ENCODE data around the gene SSBP3.

Gene SSBP3

DNA sequence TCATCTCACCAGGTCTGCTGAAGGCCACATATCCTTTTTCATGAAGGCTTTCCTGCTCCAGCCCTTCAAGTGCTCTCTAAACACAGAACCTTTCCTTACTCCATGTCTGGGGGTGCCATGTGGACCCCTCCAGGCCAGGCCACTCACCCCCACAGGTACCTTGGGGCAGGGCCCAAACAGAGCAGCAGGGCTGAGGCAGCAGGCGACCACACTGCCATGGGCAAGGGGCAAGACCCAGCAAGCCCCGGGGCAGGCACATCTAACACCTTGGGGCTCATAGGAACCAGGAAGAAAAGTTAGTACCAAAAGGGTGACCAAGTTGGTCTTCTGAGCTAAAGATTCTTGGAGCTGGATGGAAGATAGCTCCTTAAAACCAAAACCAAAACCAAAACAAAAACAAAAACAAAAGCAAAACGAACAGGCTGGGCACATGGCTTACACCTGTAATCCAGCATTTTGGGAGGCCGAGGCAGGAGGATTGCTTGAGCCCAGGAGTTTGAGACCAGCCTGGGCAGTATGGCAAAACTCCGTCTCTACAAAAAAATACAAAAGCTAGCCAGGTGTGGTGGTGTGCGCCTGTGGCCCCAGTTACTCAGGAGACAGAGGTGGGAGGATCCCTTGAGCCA lies 142.5 kb downstream of the SSBP3 start:
- DNase-seq: no peak

DNA sequence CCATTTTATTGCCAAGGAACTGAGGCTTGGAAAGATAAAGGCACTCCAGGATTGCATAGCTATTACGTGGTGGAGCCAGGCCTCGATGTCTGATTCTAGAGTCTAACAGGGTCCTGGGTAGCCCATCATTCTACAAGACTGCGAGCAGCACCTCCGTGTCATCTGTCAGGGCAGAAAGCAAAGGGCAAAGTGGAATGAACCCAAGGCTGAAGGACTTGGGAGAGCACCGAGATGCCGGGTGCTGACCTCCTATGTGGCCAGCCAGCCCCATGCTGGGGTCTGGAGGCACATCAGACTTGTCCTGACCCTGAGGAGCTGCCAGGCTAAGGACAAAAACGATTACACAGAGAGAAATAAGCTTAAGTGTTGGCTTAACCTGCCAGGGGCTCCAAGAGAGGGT lies 143.9 kb downstream of the SSBP3 start:
- no peak for DNase-seq

DNA sequence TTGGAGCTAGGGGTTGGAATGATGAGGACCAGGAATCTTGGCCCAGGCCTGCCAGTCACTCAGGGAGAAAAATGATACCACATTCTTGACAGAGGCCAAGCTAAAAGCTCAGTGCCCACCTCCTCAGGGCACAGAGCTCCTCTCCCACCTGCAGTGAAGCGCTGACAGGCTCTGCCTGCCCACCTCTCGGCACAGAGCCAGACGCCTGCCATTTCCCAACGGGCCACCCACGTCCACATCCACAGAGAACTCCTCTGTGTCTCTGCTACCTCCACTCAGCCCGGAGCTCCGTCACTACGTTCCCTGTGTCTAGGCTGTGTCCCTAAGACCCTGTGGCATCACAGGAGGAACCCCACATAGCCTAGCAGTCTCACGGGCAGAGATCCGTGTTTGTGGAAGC lies 145.4 kb downstream of the SSBP3 start:
- no peak for DNase-seq

DNA sequence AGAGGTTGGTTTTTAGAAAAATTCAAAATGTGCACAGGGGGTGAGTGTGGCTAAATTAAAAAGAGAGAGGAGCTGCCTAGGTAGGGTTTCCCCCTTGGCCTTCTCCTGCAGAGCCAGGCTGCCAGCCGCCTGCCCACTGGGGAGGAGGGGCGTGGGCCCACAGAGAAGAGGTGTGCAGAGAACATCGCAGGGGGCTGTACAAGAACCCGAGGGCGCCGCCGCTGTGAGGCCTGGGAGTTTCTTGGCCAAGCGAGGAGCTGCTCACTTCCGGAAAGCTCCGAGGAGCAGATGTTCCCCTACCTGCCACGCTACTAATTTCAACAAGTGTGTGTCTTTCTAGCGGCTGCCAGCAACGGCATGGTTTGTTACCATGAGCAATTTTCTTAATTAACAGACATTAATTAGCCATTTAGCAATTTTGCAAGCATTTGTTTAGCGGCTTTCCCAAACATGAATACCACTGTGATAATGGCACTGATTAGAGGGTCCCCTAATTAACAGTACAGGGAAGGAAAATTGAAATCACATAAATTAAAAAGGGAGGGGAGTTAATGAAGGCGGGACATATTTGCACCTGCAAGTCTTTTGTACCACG lies 146.6 kb downstream of the SSBP3 start:
- no peak for DNase-seq

DNA sequence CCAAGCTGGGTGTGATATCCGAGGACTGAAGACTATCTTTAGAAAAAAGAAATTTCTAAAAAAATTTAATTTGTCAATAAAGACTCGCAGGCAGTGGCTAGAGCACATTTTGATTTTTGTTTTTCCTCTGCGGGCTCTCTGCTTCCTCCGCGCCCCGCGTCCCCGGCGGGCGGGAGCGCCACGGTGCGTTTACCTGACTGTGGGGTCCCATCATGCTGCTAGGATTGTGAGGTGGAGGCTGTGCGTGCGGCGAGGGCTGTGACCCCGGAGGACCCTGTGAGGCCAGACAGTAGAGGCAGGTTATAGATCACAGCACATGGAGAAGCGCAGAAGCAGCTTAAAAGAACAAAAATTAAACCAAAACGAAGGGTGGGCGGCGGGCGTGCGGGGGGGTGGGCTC lies 148.3 kb downstream of the SSBP3 start:
- DNase-seq: no peak

DNA sequence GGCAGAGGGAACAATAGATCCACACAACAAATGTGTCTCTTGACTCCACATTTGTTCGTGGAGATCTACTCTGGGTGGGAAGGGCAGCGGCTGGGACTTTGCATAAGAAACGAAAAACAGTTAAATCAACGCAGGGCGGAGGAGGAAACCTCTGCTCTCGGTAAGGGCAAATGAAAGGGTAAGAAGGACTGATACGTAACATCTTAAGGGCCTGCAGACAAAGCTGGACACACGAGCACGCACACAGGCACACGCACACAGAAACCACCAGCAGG lies 148.9 kb downstream of the SSBP3 start:
- DNase-seq: no peak

DNA sequence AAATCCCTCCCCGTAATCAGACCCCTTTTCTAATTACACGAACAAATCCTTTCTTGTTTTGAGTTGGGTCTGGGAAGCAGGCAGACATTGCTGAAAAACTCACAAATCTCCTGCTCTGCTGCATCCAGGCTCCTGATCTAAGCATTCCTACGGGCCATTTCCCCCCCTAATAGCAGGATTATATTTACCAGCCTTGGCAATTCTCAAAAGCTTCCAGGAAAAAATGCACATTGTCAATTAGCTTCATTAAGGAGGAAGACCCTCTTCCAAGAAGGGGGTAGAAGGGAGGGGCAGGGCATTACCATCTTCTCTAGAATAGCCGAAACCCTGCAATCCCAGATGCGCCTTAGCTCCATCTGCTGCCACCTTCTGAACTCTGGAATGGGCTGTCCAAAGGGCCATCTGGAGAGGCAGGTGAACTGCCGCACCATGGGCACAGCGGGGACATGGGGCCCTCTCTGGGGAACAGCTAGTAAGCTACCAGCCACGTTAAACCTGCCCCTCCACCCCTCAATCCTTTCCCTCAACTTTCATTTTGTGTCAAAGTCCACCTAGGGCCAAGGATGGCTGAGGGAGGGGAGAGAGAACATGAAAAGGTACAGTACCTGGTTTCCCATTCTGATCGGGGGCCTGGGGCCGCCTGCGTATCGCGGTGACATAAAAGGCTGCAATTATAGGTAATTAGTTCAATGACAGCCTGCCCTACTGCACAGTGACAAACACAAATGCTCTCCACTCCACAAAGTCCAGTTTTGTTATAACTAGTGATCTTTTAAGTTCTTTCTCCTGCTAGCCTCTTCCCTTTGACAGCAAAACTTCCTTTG lies 149.5 kb downstream of the SSBP3 start:
- DNase-seq: peak; percentile 40

DNA sequence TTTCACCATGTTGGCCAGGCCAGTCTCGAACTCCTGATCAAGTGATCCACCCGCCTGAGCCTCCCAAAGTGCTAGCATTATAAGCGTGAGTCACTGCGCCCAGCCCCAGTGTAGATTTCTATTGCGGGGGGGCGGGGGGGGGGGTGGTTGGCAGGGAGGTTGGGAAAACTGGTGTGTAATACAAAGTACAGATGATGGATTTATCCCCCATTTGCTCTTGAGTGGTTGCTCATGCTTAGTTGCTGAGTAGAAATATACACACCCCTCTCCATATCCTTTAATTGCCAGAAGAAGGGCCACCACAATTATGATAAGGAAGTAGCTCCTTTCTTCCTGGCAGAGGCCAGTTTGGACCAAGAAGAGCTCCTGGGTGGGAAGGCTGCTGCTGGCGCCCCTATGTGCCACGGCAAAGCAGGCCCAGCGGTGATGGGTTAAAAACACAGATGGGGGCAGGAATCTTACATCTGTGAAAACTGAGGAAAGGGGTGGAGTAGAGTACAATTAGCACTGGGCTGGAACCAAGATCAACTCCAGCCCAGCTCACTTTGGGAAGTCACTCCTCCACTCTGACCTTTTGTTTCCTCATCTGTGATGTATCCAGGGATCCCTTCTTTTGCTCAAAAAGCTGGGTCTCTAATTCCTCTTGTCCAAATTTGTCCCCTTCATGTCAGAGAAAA lies 151.0 kb downstream of the SSBP3 start:
- DNase-seq: no peak

DNA sequence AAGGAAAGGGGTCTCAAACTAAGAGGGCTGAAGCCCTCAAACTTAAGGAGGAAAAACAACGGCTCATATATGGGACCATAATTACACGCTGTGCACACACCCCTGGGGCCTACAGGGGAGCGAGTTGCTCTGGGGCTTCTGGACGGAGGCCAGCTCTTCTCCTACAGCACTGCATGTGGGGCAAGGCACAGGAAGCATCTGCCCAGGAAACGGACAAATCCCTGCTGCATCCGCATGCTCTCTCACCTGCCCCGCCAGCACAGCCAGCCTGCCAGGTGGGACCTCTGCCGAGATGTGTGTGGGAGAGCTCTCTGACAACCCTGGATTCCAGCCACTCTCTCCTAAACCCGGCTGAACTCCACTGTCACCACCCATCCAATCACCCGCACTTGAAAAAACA lies 152.1 kb downstream of the SSBP3 start:
- peak; percentile 44 for DNase-seq

DNA sequence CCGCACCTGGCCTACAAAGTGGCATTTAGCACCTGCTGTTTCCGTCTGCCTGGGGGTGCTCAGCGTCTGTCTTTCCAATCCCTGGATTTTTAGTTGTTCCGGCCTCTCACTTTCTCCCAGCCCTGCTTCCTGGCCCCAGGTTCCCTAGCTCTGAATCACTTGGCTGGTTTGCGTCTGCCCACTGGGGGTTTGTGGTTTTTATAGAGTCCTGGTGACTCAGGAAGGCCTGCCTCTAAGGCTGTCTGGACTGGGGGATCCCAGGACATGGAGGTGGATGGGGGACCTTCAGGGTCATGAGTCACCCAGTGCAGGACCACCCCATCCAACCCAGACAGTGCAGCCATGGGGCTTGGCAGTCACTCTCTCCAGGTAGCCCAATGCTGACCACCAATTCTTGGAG lies 152.7 kb downstream of the SSBP3 start:
- no peak for DNase-seq

DNA sequence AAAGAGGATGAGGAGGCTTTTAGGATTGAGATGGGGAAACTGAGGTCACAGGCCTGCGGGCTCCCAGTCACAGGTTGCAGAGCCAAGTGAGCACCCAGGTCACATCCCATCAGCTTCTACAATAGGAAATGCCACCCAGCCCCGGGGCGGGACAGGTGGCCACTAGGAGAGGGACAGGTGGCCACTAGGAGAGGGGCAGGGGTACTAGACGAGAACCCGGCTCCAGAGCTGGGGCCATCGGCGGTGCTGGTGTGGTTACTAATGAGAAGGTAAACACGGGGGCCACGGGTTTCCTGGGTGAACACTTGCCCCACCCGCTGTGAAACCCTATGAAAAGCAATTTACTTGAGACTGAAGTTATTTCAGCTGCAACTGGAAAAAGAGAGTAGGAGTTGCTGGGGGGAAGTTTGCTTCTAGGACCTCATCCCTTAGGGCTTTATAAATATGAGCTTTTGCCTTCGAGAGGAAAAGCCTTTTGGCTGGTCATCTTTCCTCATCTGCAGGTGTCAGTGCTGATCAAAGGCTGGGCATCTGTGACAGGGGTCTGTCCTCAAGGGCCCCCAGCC lies 153.7 kb downstream of the SSBP3 start:
- DNase-seq: no peak

DNA sequence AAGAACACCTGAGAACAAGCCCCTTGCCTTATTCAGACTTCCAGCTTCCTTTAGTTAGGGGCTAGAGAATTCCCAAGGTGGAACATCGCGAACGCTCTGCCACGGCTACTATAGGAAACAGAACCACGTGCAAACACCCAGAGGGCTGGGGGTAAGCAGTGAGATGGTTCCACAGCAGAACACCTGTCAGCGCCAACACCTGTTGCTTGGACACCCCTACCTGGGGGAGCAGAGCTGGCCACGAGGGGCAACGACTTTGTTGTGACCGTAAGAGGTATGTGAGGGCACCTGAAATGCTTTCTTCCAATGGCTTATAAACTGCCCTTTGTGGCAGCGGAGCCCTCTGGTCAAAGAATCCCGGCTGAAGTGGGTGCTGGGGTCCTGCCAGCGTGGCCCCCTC lies 155.5 kb downstream of the SSBP3 start:
- DNase-seq: no peak

DNA sequence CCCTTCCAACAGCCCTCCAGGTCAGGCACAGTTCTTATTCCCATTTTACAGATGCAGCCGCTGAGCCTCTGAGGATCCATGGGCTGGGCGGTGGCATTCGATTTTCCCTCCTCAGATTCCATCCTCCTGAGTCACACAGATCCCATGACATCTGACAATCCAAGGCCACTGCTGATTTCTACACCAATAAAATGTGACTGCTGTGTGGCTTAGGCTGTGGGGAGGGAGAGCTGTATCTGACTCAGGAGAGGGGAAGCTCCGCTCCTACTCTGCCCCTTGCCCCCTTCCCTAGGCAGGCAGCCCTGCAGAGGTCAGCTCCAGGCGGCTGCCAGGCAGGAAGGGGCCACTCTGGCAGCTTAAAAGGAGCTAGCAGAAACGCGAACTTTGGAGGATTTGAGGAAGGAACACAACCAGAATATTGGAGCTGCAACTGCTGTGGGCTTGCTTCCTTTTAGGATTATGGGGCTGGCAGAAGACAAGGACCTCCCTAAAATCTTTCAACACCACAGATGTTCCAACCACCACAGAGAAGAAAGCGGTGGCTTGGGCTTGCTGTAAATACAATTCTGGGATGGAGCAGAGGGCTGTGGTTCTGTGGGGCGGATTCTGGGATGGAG lies 156.3 kb downstream of the SSBP3 start:
- no peak for DNase-seq

DNA sequence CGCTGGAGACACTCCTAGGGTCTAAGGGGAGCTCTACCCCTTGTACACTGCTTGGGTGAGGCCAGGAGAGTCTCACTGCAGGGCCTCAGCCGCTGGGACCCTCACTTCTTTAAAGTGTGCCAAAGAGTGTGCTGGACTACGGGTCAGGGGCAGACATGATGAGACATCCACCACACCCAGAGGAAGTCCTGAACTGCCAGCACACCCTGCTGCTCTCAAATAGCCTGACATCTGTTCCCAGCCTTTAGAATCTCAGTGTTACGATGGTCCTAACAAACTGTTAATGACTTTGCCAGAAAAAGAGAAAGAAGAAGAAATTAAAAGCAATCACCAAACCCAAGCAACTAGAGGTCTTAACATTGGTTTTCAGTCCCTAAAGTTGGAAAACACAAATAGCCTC lies 157.2 kb downstream of the SSBP3 start:
- DNase-seq: no peak

DNA sequence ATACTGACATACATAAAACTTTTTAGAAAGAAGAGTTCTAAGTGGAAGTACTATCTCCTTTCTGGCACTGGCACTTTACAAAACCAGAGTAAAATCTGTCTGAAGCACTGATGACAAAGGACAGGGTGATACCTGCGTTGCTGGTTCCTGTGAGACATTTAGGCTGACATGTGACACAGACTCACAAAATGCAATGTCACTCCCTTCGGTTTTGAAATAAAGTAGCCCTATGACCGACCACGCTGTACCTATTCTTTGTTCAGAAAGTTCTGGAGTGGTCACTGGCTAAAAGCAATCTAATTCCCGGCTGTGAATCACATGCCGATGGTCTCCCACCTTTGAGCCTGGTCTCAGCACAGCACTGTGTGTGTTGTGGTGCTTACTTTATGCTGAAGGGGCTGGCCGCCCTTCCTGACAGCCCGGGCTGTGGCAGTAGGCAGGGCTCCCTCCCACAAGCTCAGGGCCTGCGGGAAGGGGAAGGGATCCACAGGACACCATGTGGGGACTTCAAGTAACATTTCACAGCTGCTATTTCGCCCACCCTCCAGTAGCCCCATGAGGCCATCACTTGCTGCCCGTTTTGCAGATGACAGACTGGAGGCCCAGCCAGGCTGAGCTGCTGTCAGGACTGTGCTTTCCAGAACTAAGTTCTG lies 158.2 kb downstream of the SSBP3 start:
- no peak for DNase-seq

DNA sequence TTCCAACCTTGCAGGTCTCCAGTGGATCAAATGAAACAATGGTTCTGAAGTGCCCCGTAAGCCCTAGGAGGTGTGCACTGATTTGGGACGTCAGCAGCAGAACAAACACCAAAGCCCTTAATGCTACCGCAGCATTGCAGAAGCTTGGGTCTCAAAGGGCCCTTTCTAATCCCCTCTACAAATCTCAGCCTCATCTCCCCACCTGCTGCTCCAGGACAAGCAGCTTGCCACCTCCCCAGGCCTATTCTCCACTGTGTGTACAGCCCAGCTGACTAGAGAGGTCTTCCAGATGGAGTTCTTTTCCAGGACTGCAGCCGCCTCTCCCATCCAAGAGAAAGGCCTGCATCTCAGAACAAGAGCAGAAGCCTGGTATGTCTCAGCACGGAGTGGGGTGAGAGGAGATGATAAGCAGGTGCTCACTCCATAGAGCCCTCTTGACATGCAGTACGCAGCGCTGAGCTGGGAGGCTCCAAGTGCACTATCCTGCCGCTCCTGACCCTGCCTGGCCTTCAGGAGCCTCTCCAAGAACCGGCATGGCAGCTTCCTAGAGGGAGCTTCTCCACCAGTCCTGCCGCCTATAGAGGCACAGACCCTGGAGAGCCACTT lies 160.0 kb downstream of the SSBP3 start:
- DNase-seq: no peak

DNA sequence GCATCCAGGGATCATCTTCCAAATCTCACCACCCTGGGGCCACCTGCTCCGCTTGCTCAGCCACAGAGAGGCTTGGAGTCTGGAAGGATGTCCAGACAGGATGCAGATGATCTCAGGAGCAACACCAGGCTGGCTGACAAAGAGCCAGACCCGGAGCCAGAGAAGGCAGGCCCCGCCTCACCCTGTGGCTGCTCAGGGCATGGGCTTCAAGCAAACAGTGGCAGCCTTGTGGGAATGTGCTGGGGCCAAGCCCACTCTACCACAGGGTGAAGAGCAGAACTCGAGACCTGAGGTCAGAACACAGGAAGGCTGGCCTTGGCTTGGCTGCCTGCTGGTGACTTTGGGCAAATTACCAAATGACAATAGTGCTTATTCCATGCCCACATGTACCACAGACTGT lies 160.7 kb downstream of the SSBP3 start:
- no peak for DNase-seq

DNA sequence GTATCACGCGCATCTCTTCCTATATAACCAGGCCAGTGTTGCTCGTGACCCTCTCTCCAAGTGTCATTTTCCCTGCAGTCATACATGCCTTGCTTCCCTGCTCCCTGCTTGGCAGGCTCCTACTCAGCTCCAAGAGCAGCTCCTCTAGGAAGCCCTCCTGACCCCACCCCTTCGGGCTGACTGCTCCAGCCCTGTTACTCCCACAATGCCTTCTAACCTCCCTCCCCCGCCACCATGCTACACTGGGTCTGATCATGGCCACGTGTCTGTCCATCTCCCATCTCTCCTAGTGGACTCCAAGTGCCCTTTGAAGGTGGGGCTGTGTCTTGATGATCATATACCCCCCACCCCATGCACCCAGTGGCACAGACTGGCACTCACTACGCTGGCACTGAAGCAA lies 161.5 kb downstream of the SSBP3 start:
- no peak for DNase-seq

DNA sequence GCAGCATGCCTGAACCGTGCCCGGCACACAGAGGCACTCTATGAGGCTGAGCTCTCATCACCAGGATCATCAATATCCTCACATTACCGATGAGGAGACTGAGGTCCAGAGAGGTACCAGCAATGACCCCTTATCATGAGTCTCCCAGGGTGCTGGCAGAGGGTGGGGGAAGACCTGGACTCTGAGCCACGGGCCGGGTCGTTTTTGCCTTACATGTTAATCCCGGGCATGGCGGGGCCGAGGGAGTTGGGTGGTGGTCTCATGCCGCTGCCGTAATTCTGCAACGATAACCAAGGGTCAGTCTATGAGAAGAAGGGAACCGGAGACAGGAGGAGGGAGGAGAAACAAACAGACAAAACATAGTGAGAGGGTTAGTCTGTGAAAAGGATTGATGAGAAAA lies 163.2 kb downstream of the SSBP3 start:
- DNase-seq: no peak

DNA sequence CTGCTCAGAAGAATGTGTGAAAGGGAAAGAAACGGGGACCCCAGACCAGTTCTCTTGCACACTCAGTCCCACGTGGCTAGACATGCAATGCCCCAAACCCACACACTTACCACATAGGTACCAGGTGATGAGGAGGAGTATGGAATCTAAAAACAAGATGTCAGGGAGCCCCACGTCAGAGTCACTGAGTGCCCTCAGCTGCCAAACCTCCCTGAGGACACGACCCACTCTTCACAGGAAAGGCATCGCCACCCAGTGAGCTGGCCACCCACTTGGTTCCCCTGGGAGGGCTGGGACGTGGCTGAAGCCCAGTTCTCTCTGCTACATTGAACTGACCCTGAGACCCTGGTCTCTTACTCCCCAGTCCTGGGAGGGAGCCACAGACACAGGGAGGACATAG lies 164.8 kb downstream of the SSBP3 start:
- DNase-seq: no peak

DNA sequence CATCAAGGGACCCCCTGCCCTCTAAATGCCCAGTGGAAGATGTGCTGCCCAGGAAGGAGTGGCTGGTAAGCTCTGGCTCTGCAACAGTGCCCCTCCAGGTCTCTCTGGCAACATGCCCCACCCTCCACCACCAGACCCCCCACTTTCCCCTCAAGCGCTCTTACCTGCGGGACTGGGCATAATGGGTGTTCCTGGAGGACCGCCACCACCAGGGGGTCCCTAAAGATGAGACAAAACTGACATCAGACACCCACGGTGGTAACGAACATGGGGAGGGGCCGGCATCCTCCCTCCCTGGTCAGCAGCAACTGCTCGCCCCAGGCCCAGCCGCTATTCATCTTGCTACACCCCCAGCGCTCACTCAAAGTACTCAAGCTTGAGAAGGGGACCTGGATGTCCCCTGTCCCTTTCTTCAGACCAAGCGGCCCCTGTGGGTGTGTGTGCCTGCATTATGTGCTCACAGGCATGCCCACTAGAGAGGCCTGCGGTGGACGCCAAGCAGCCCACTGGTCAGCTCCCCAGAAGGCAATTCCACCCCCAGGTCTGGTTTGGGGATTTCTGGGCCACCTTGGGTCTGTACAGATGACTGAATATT lies 165.4 kb downstream of the SSBP3 start:
- no peak for DNase-seq

DNA sequence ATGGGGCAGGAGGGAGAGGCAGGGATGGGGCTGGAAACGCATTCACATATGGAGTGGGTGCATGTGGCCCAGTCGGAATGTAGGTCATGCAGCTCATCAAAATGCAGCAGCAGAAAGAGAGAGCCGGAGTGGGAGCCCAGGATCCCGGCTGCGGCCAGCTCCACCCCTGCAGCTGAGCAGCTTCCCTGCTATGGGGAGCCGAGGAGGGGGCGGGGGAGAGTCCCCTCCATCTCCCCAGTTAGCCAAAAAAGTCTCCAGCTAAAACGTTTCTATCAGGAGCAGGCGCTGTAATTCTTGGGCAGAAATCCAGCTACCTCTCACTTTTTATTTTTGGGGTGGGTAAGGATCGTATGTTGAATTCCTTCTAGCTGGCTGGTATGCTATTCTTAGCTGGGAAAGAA lies 166.6 kb downstream of the SSBP3 start:
- no peak for DNase-seq

Measured in NCI-H1417 treated with DMSO at 0.1 percent for 48 hours (cell line).